NCI-H82 (cell line): ENCODE measurements around the gene BCAS3.
"Not testable (repeated sequence)": the region's sequence is repeated elsewhere in the genome, so short reads cannot be mapped to it uniquely, and the experiment has no call there.

Experiments
- DNase-seq: peaks from one replicate; lab custom pipeline; 2025; lab: John Stamatoyannopoulos, UW

Gene BCAS3

DNA sequence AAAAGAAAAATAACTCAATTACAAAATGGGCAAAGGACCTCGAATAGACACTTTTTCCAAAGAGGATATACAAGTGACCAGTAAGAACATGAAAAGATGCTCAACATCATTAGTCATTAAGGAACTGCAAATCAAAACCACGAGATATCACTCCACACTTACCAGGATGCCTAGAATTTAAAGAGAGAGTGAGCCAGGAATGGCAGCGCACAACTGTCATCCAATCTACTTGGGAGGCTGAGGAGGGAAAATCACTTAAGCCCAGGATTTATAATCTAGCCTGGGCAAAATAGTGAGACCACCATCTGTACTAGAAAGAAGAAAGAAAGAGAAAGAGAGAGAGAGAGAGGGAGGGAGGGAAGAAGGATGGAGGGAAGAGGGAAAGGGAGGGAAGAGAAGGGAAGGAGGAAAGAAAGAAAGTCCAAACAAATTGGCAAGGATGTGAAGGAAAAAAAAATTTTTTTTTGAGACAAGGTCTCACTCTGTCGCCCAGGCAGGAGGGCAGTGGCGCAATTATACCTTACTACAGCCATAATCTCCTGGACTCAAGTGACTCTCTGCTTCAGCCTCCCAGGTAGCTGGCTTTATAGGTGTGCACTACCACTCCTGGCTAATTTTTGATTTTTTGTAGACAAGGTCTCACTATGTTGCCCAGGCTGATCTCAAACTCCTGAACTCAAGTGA is 744.6 kb downstream of the BCAS3 start:
- peak; percentile 71 for DNase-seq

DNA sequence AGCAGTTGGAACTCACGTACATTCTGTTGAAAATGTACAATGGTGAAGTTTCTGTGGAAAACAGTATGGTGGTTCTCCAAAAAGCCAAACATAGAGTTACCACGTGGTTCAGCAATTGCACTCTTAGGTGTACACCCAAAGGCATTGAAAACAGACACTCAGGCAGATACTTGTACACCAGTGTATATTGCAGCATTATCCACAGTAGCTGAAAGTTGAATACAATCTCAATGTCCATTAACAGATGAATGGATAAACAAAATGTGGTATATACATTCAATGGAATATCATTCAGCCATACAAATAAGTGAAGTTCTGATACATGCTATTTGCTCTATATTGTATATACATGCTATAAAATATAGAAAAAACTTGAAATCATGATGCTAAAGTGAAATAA is 745.2 kb downstream of the BCAS3 start:
- DNase-seq = no peak

DNA sequence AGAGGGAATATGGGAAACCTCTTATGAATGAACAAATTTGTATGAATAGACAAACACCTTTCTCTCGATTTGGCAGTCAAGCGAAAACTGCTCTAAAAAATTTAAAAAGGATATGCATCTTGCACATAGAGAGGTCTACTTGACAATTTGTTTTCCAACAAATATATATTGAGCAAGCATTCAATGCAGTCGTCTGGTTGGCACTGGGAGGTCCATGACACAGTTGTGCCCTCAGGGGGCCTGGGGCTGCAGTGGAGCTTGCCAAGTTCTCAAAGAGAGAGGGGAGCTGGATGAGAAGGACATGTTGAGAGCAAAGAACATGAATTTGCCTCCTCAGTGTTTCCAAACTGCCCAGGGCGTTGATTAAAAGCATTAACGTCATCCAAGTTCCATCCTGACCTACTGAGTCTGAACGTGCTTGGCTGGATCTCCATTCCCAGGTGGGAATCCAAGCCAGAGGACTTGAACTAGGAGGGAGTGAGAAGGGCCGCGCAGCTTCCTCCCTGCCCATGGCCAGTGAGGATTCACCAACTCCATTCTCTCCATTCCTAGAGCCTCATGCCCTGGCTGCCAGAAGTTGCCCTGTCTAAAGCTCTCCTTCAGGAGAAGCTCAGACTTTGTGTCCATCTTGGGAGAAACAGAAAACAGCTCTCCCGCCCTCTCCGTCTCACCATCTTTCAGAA is 746.5 kb downstream of the BCAS3 start:
- no peak for DNase-seq

DNA sequence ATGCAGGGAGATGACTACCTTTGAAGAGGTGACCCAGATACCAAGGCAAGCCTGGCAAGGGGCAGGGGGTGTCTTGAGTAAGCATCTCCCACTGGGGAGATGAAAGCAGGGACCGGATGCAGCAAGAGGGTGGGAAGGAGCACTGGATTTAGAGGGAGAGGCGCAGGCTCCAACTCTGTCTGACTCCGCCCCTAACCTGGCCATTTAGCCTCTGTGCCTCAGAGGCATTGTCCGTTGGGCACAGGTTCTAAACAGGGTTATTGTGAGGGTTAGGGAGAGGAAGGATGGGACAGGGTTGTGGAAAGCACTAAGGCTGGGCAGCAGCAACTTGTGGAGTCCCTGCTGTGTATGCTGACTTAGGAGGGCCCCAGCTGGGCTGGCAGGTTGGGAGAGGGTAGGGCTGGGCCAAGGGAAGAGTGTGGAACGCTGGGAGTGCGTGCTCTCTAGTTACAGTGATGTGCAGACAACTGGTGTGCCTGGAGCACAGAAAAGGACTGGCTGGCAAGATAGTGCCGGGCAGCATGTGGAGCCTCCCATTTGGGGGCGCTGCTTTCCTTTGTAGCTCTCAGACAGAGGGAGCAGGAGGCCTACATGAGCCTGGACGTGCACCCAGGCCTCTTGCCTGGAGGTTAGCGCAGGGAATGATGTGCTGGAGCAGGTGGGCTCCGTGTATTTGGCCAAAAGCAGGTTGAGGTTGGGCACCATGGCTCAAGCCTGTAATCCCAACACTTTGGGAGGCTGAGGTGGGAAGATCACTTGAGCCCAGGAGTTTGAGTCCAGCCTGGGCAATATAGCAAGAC is 748.2 kb downstream of the BCAS3 start:
- DNase-seq = peak; percentile 44

DNA sequence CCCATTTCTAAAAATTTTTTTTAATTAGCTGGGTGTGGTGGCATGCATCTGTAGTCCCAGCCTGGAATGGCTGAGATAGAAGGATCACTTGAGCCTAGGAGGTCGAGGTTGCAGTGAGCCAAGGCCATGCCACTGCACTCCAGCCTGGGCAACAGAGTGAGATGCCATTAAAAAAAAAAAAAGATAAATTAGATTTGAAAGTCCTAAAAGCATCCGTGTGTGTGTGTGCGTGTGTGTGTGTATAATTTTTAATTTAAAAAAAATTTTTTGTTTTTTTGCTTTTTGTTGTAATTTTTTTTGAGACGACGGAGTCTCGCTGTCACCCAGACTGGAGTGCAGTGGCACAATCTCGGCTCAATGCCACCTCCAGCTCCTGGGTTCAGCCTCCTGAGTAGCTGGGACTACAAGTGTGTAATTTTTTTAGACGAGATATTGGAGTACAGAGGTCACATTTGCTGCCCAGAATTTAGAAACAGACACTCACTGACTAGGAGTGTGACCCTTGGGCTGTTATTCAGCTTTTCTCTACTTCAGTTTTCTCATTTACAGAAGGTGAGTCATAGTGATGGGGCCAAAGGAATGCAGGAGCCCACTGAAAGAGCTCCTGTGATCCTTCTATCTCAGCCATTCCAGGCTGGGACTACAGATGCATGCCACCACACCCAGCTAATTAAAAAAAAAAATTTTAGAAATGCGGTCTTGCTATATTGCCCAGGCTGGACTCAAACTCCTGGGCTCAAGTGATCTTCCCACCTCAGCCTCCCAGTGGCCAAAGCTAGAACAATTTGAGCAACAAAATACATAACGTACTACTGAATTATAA is 749.0 kb downstream of the BCAS3 start:
- no peak for DNase-seq

DNA sequence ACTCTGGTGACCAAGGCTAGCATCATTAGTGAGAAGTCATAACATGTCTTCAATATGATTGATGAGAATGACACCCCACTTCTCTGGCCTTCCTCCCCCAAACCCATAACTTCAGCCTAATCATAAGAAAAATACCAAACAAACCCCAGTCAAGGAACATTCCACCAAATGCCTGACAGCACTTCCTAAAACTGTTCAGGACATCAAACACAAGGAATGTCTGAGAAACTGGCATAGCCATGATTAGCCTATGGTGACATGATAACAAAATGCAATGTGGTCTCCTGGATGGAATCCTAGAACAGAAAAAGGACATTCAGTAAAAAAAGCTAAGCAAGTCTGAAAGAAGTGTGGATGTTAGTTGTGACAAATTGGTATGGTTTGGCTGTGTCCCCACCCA is 749.9 kb downstream of the BCAS3 start:
- DNase-seq = no peak

DNA sequence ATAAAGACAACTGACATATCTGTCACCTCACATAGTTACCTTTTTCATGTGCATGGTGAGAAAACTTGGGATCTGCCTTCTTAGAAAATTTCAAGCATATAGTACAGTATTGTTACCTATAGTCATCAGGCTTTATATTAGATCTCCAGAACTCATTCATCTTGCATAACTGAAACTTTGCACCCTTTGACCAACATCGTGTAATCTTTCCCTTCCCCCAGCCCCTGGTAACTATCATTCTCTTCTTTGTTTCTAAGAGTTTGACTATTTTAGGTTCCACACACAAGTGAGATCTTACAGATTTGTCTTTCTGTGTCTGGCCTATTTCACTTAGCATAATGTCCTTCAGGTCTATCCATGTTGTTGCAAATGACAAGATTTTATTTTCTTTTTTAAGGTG is 751.6 kb downstream of the BCAS3 start:
- no peak for DNase-seq

DNA sequence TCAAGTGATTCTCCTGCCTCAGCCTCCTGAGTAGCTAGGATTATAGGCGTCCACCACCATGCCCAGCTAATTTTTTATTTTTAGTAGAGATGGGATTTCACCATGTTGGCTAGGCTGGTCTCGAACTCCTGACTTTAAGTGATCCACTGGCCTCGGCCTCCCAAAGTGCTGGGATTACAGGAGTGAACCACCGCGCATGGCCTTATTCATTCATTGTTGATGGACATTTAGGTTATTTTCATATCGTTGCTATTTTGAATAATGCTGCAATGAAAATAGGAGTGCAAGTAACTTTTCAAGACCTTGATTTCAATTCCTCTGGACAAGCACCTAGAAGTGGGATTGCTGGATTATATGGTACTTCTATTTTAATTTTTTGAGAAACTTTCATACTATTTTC is 752.2 kb downstream of the BCAS3 start:
- DNase-seq = not testable (repeated sequence)

DNA sequence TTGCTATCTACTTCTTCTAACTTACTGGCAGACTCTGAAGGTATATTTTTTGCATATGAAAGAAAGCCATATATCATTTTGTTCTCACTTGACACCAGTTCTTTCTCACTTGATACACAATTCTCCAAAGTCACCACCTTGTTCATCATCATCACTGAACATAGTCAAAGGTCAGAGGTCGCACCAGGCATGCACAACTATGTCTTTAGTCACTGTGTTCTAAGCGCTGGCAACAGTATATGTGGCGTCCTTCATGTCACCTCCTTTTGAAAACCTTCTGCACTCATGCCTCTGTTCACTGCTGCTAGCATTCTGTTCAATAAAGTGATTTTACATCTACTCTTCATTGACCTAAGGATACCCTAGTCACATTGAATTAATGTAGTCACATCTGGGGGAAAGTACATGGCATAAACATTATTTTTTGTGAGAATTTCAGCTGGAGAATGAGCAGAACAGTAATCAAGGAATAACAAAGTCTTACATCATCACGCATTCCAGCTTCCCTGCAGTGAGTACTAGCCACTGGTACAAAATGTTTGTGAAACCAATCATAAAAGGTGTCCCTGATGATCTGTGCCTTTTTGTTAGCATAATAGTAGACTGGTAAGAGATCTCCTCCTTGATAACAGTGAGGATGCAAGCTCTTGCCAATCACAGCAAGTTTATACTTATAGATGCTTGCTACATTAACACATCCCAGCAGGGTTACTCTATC is 754.1 kb downstream of the BCAS3 start:
- DNase-seq = no peak

DNA sequence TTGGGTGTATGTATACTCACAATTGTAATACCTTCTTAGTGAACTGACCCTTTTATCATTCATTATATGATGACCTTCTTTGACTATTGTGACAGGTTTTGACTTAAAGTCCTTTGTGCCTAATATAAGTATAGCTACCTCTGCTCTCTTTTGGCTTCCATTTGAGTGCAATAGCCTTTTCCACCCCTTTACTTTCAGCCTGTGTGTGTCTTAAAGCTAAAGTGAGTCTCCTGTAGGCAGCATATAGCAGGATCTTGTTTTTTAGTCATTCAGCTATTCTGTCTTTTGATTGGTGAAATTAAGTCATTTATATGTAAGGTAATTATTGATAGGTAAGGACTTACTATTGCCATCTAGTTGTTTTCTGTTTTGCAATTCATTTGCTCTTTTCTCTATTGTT is 758.6 kb downstream of the BCAS3 start:
- DNase-seq = no peak

DNA sequence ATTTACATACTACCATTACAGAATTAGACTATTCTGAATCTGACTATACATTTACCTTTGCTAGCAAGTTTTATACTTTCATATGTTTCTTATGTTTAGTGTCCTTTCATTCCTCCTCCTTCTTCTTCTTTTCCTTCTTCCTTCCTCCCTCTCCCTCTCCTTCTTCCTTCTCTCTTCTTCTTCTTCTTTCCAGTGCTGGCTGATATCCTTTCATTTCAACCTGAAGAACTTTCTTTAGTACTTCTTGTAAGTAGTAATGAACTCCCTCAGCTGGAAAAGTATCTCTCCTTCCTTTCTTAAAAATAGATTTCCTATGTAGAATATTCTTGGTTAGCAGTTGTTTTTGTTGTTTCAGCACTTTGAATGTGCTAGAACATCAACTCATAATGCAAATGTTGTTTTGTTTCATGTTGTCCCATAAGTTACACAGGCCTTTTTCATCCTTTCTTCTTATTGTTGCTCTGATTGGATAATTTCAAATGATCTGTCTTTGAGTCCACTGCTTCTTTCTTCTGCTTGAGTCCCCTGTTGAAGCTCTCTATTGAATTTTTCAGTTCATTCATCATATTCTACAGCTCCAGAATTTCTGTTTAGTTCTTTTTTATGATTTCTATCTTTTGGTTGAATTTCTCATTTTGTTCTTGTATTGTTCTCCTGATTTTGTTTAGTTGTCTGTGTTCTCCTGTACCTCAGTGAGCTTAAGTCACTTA is 759.5 kb downstream of the BCAS3 start:
- no peak for DNase-seq

DNA sequence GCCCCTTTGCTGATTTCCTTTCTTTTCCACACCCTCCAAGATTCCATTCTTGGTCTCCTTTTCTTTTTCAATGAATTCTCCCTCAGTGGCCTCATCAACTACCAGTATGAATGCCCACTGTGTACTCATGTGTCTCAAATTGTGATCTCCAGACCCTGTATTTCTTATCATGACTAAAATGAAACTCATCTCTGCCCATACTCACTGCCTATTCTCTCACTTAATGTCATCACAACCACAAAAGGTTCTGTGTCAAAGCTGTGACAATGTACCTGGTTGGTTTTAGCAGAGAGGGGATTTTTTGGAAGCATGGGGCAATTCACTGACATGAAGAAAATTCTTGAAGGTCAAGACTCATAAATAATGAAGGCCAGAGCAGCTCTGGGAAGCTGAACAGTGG is 763.0 kb downstream of the BCAS3 start:
- no peak for DNase-seq

DNA sequence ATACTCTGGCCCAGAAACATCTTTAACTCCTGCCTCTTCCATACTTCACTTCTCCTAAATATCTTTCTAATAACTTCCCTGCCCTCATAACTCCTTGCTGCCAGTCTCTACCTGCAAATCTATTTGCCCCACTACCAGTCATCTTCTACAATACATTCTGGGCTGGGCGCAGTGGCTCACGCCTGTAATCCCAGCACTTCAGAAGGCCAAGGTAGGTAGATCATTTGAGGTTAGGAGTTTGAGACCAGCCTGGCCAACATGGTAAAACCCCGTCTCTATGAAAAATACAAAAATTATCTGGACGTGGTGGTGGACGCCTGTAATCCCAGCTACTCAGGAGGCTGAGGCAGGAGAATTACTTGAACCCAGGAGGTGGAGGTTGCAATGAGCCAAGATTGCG is 763.9 kb downstream of the BCAS3 start:
- DNase-seq = not testable (repeated sequence)

DNA sequence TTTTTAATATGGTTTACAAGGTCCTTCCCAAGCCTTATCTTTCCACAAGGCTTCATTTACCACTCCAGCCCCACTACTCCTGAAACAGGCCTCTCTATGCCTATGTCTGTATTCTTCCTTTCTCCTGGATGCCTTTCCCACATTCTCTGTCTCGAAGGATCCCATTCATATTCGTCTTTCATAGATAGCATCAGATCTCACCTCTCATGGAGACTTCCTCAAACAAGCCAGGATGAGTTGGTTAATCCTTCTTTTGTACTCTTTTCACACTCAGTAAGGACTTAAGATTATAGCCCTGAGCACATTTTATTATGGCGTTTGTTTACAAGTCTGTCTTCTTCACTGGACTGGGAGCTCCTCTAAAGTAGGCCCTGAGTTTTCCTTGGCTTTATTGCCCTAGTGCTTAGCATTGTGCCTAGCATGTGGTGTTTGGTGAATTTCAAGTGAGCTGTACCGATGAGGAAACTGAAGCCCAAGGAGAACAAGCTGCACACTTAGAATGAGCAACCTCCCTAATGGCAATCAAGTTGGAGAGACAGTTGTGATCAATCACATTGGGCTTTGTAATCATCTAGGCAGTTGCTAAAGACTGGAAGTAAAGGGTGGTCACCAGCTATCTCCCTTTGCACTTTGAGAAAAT is 764.6 kb downstream of the BCAS3 start:
- DNase-seq = no peak
